ENCODE results near the gene CAPZB.

Gene CAPZB

DNA sequence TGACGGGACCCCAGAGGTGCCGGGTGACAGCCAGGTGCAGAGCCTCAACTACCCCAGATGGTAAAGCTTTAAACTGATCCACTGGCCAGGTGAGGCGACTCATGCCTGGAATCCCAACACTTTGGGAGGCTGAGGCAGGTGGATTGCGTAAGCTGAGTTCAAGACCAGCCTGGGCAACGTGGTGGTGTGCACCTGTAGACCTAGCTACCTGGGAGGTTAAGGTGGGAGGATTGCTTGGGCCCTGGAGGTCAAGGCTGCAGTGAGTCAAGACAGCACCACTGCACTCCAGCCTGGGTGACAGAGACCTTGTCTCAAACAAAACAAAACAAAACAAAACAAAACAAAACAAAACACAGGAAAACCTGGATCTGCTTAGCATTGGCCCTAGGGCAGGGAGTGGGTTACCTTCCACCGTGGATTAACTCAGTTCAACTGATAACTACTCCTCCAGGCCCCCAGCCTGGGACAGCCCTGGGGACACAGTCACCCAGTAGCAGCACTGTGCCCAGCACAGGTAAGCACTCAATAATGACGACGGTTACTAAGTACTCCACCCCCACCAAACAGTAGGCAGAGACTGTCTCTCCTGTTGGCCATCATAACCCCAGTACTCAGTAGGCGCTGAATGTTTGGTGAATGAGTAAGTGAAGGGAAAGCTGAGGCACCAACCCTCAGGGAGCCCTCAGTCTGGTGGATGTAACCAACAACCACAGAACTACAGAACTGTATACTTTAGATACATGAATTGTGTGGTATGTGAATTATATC, 151.6 kb downstream of the CAPZB start:
- TF ChIP-seq, protein P1, sequence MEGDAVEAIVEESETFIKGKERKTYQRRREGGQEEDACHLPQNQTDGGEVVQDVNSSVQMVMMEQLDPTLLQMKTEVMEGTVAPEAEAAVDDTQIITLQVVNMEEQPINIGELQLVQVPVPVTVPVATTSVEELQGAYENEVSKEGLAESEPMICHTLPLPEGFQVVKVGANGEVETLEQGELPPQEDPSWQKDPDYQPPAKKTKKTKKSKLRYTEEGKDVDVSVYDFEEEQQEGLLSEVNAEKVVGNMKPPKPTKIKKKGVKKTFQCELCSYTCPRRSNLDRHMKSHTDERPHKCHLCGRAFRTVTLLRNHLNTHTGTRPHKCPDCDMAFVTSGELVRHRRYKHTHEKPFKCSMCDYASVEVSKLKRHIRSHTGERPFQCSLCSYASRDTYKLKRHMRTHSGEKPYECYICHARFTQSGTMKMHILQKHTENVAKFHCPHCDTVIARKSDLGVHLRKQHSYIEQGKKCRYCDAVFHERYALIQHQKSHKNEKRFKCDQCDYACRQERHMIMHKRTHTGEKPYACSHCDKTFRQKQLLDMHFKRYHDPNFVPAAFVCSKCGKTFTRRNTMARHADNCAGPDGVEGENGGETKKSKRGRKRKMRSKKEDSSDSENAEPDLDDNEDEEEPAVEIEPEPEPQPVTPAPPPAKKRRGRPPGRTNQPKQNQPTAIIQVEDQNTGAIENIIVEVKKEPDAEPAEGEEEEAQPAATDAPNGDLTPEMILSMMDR (conservative IDR thresholded peaks at IDR 0.05), result no peak
- TF ChIP-seq ZFX (IDR thresholded peaks at IDR 0.05), result no peak

DNA sequence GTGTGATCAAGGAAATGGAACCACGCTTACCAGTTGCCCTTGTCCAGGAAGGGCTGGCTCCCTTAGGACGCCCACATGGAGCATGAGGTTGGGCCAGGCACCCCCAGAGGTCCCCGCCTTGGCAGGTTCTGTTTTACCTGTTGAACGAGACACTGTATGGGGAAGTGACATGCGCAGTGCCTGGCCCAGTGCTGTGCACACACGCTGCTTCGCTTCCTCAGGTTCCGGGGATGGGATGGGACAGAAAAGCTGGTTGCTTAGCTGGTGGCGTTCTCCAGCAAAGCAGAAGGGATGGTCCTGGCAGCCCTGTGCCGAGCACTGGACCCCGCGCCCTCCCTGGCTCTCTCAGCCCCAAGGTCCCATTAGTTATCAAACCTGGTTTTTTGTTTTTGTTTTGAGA, 152.5 kb downstream of the CAPZB start:
- no peak for TF ChIP-seq ZFX (IDR thresholded peaks at IDR 0.05)
- TF ChIP-seq, protein P1 (conservative IDR thresholded peaks at IDR 0.05), result no peak
- no peak overlapping the region for H3K27ac ChIP-seq

More for the DNA sequence above, 151.6 kb downstream of the CAPZB start:
- H3K27ac ChIP-seq, result no peak overlapping the region

DNA sequence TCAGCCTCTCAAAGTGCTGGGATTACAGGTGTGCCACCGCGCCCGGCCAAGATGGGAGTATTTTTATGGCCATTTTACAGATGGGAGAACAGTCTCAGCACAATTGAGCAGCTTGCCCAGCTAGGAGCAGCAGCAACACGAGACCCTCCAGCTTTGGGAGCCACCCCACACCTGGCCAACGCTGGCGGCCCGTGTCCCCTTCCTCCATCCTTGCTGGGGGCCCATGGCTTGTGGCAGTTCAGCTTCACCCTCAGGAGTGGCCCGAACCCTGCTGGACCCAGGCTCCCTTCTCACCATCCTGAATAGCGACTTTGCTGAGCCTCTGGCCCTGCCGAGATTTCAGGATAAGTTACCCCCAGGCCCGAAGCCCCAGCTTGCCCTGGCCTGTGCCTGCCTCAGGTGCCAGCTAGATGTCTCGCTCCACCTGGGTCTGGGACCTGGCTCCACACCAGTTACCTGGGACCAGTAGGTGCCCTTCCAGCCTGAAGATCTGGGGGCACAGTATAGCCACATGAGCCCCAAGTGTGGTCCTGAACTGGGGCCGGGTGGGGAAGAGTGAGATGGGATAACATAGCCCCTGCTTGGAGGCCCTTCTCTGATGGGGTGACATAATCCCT, 154.0 kb downstream of the CAPZB start:
- no peak overlapping the region for H3K27ac ChIP-seq
- TF ChIP-seq ZFX (IDR thresholded peaks at IDR 0.05), result no peak
- TF ChIP-seq, protein P1 (conservative IDR thresholded peaks at IDR 0.05), result no peak

DNA sequence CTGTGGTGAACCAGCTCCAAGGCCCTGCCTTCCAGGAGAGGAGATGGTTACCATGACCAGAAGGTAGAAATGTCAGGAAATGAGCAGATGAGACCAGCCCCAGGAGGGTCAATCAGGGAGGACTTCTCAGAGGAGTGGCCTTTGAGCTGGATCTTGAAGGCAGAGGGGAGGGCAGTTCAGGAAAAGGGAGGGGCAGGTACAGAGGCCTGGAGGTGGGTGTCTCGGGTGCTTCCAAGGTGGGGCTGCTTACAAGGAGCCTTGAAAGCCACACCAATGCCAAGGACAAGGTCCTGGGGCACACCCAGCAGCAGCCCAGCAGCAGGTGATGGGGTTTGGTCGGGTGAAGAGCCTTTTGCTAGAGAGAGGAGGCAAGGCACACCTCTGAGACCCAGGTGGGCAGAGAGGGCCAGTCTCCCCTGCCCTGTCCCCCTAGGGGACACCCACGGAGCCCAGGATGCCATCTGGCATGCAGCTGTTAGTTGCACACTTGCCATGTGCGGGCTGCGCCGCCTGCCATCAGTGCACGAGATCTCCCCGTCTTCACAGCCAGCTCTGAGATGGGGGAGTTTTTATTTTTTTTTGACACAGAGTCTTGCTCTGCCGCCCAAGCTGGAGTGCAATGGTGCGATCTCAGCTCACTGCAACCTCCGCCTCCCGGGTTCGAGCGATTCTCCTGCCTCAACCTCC, 154.7 kb downstream of the CAPZB start:
- H3K27ac ChIP-seq, result no peak overlapping the region
- TF ChIP-seq, protein P1 (conservative IDR thresholded peaks at IDR 0.05), result no peak
- TF ChIP-seq ZFX (IDR thresholded peaks at IDR 0.05), result no peak

DNA sequence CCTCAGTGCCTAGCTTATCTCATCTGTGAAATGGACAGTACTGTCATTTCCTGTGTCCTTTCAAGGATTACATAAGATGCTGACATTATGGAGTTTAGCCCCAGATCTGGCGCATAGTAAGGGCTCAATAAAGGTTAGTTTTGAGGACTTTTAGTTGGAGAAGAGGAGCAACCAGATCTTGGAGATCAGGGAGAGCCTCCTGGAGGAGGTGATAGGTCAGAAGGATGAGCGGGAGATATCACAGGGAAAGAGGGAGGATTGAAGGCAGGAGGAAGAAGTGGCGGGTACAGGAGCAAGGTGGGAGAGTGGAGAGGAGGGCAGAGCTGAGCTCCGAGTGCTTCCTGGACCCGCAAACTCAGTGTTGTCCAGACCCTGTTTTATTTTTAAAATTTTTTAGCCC, 155.7 kb downstream of the CAPZB start:
- TF ChIP-seq, protein P1 (conservative IDR thresholded peaks at IDR 0.05), result no peak
- no peak overlapping the region for H3K27ac ChIP-seq

DNA sequence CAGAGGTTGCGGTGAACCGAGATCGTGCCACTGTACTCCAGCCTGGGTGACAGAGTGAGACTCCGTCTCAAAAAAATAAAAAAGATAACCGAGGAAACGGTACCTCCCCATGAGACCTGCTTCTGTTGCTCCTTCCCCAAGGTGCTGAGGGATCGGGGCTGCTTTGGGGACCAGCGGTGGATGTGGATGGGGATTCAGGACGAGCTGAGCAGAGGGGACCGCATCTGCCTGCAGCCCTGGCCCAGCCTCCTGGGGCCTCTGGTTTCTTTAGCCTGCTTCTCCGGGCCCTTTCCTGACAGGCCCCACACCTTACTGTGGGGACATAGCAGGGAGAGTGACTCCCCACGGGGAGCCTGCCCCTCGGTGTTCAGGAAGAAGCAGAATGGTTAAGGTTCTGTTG, 156.2 kb downstream of the CAPZB start:
- no peak overlapping the region for H3K27ac ChIP-seq
- TF ChIP-seq ZFX (IDR thresholded peaks at IDR 0.05), result no peak
- TF ChIP-seq, protein P1 (conservative IDR thresholded peaks at IDR 0.05), result no peak

DNA sequence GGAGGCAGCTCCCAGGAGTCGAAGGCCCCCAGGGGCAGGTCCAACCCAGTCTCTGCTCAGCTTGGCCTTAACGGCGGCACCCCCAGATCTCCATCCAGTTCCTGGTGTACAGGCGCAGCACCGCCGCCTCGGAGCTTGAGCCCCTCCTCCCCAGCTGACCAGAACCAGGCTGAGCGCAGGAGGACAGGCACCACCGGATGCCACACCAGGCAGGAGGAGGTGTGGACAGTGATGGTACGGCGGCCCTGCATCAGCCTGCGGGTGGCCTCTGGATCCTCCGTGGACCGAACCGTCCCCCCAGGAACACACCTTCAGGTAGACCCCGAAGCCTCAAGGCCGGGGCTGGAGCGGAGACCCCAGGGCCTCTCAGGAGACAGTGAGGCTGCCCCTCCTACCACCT, 156.9 kb downstream of the CAPZB start:
- H3K27ac ChIP-seq, result no peak overlapping the region
- TF ChIP-seq ZFX (IDR thresholded peaks at IDR 0.05), result no peak
- TF ChIP-seq, protein P1 (conservative IDR thresholded peaks at IDR 0.05), result no peak
